ENCODE measurements around the gene GSTA4. TPM values are rescaled to one million over a fixed set of nuclear protein-coding genes. Genes with fewer than 3 reads are reported as not detected.
A peak's percentile ranks its signal among the peaks of the same experiment; 100 is the strongest.
"Not testable (repeated sequence)": the region's sequence is repeated elsewhere in the genome, so short reads cannot be mapped to it uniquely, and the experiment has no call there.

The GSTA4 gene
- polyA plus RNA-seq, 5 donors = 111 to 170 (median 139) TPM

- no peak for DNase-seq
These were observed 23.4 kb upstream of the GSTA4 start for GRCh38 chr6:53018446-53018845.

- DNase-seq = no peak
These were observed 20.4 kb upstream of the GSTA4 start for GRCh38 chr6:53015486-53015885.

- peak; percentile 10 to 35 for DNase-seq
These were observed 19.7 kb upstream of the GSTA4 start for GRCh38 chr6:53014744-53015143.

- peak; percentile 49 to 64 for DNase-seq
These were observed 19.0 kb upstream of the GSTA4 start for GRCh38 chr6:53014063-53014462.

GRCh38 chr6:53011979-53012378 lies 16.9 kb upstream of the GSTA4 start:
- DNase-seq = no peak

- DNase-seq = no peak
These were observed 15.4 kb upstream of the GSTA4 start for GRCh38 chr6:53010504-53010903.

- DNase-seq = no peak
These were observed 14.4 kb upstream of the GSTA4 start for GRCh38 chr6:53009511-53009910.

GRCh38 chr6:53009056-53009455 lies 14.0 kb upstream of the GSTA4 start:
- no peak for DNase-seq

- not testable (repeated sequence) for DNase-seq
These were observed 13.2 kb upstream of the GSTA4 start for GRCh38 chr6:53008192-53008687.

GRCh38 chr6:53005663-53006250 lies 10.7 kb upstream of the GSTA4 start:
- DNase-seq = no peak

- no peak for DNase-seq
These were observed 4.4 kb upstream of the GSTA4 start for GRCh38 chr6:52999456-52999855.

- no peak for DNase-seq
These were observed 3.5 kb upstream of the GSTA4 start for GRCh38 chr6:52998603-52999002.

- DNase-seq = peak; percentile 43 to 67
These were observed 995 bp upstream of the GSTA4 start for GRCh38 chr6:52995913-52996645.

- DNase-seq = no peak
These were observed 320 bp downstream of the GSTA4 start for GRCh38 chr6:52994839-52995088.

- DNase-seq = peak; percentile 60 to 62
These were observed 849 bp downstream of the GSTA4 start for GRCh38 chr6:52994031-52994838.

- peak in 1 of 2 donors; percentile 18 for DNase-seq
These were observed 1.8 kb downstream of the GSTA4 start for GRCh38 chr6:52992980-52993920.

GRCh38 chr6:52990342-52990741 lies 4.7 kb downstream of the GSTA4 start:
- no peak for DNase-seq

GRCh38 chr6:52985228-52985627 lies 9.9 kb downstream of the GSTA4 start:
- no peak for DNase-seq

GRCh38 chr6:52984247-52984646 lies 10.8 kb downstream of the GSTA4 start:
- no peak for DNase-seq

- no peak for DNase-seq
These were observed 11.8 kb downstream of the GSTA4 start for GRCh38 chr6:52983159-52983848.

- DNase-seq = no peak
These were observed 12.4 kb downstream of the GSTA4 start for GRCh38 chr6:52982680-52983079.
